Measurements from ENCODE around the gene FUT7. TPM values are rescaled to one million over a fixed set of nuclear protein-coding genes. Genes with fewer than 3 reads are reported as not detected.
A peak's percentile ranks its signal among the peaks of the same experiment; 100 is the strongest.

FUT7 gene
- total and polyA plus RNA-seq, 2 donors from 2014 or later, result 0.60 TPM; not detected in 1

- FAIRE-seq (no peak), DNase-seq (no peak)
- Histone ChIP-seq H3K4me1 (ENCODE audit: control insufficient read depth in 2 of 3, insufficient read depth in 2 of 3, low read depth in 1 of 3, low read length in 3 of 3) (peaks cover 0 to 39% (median 20%) of the 10 kb centered on the region in 3 donors), H3K4me3 (ENCODE audit: low read length in 3 of 3) (peak overlapping the region in 1 of 3 donors; percentile 62), H3K9me3 (ENCODE audit: control insufficient read depth in 2 of 3, insufficient read depth in 1 of 3, low read length in 3 of 3) (no peaks in the 10 kb centered on the region), H3K9ac (ENCODE audit: low read length in 3 of 3) (peak overlapping the region in 1 of 3 donors; percentile 69), H3K27ac (ENCODE audit: low read depth in 2 of 2, low read length in 2 of 2) (peak overlapping the region; percentile 22 to 54), H3K27me3 (ENCODE audit: control insufficient read depth, insufficient read depth, low read length) (no peaks in the 10 kb centered on the region), H3K36me3 (ENCODE audit: control insufficient read depth in 2 of 3, insufficient read depth in 3 of 3, low read length in 3 of 3) (no peaks in the 10 kb centered on the region)
- intact Hi-C loops (cut with DNase I), result loop anchor here (10.0 kb wide), 1 partner anchor 72 kb away; the partner anchor contains the start of gene LCN12
- TF ChIP-seq, protein P1, sequence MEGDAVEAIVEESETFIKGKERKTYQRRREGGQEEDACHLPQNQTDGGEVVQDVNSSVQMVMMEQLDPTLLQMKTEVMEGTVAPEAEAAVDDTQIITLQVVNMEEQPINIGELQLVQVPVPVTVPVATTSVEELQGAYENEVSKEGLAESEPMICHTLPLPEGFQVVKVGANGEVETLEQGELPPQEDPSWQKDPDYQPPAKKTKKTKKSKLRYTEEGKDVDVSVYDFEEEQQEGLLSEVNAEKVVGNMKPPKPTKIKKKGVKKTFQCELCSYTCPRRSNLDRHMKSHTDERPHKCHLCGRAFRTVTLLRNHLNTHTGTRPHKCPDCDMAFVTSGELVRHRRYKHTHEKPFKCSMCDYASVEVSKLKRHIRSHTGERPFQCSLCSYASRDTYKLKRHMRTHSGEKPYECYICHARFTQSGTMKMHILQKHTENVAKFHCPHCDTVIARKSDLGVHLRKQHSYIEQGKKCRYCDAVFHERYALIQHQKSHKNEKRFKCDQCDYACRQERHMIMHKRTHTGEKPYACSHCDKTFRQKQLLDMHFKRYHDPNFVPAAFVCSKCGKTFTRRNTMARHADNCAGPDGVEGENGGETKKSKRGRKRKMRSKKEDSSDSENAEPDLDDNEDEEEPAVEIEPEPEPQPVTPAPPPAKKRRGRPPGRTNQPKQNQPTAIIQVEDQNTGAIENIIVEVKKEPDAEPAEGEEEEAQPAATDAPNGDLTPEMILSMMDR (IDR thresholded peaks at IDR 0.05; ENCODE audit: borderline replicate concordance, extremely low read depth, insufficient read depth), result no peak
Measured at GRCh38 chr9:137026828-137027227, 5.1 kb downstream of the FUT7 start.

- Histone ChIP-seq H3K4me1 (ENCODE audit: control insufficient read depth in 2 of 3, insufficient read depth in 2 of 3, low read depth in 1 of 3, low read length in 3 of 3) (peaks cover 0 to 39% (median 20%) of the 10 kb centered on the region in 3 donors), H3K27me3 (ENCODE audit: control insufficient read depth, insufficient read depth, low read length) (no peaks in the 10 kb centered on the region), H3K27ac (ENCODE audit: low read depth in 2 of 2, low read length in 2 of 2) (peak overlapping the region in 1 of 2 donors; percentile 22), H3K9me3 (ENCODE audit: control insufficient read depth in 2 of 3, insufficient read depth in 1 of 3, low read length in 3 of 3) (no peaks in the 10 kb centered on the region), H3K9ac (ENCODE audit: low read length in 3 of 3) (peak overlapping the region in 1 of 3 donors; percentile 26), H3K36me3 (ENCODE audit: control insufficient read depth in 2 of 3, insufficient read depth in 3 of 3, low read length in 3 of 3) (no peaks in the 10 kb centered on the region), H3K4me3 (ENCODE audit: low read length in 3 of 3) (no peak overlapping the region)
- TF ChIP-seq, protein P1 (IDR thresholded peaks at IDR 0.05; ENCODE audit: borderline replicate concordance, extremely low read depth, insufficient read depth), result no peak
- DNase-seq, result no peak
- intact Hi-C loops (cut with DNase I), result loop anchor here (10.0 kb wide), 1 partner anchor 72 kb away; the partner anchor contains the start of gene LCN12
- no peak for FAIRE-seq
Measured at GRCh38 chr9:137026384-137026783, 5.5 kb downstream of the FUT7 start.

- H3K4me3 ChIP-seq (ENCODE audit: low read length in 3 of 3), result no peak overlapping the region
- no peaks in the 10 kb centered on the region for H3K36me3 ChIP-seq (ENCODE audit: control insufficient read depth in 2 of 3, insufficient read depth in 3 of 3, low read length in 3 of 3)
- H3K4me1 ChIP-seq (ENCODE audit: control insufficient read depth in 2 of 3, insufficient read depth in 2 of 3, low read depth in 1 of 3, low read length in 3 of 3), result peaks cover 0 to 38% (median 20%) of the 10 kb centered on the region in 3 donors
- peak overlapping the region in 1 of 3 donors; percentile 26 for H3K9ac ChIP-seq (ENCODE audit: low read length in 3 of 3)
- FAIRE-seq (no peak), DNase-seq (peak; percentile 95 to 97 (median 96))
- intact Hi-C loops (cut with DNase I), result loop anchor here (10.0 kb wide), 1 partner anchor 71 kb away; the partner anchor contains the start of gene LCN12
- H3K27me3 ChIP-seq (ENCODE audit: control insufficient read depth, insufficient read depth, low read length), result no peaks in the 10 kb centered on the region
- TF ChIP-seq, protein P1 (IDR thresholded peaks at IDR 0.05; ENCODE audit: borderline replicate concordance, extremely low read depth, insufficient read depth), result no peak
- H3K9me3 ChIP-seq (ENCODE audit: control insufficient read depth in 2 of 3, insufficient read depth in 1 of 3, low read length in 3 of 3), result no peaks in the 10 kb centered on the region
- peak overlapping the region; percentile 55 to 57 for H3K27ac ChIP-seq (ENCODE audit: low read depth in 2 of 2, low read length in 2 of 2)
Measured at GRCh38 chr9:137025517-137025966, 6.3 kb downstream of the FUT7 start.
